Ascending aorta (tissue), 2 donors: Measurements from ENCODE around the gene ELF1. TPM values are rescaled to one million over a fixed set of nuclear protein-coding genes. Genes with fewer than 3 reads are reported as not detected.
A peak's percentile ranks its signal among the peaks of the same experiment; 100 is the strongest.

Experiments used
- DNase-seq, 2 donors: peaks; one replicate each; pipeline ENCODE4 v3.0.0-alpha.2; 2019; ENCODE audit warnings: low spot score in 2 of 2
- H3K27ac ChIP-seq, 2 donors: fragments of 200-600 bp; sonication (generic); one replicate each; pipeline ENCODE4 v1.5.1; 2016 to 2017; ENCODE audit warnings: mild to moderate bottlenecking in 1 of 2
- H3K27me3 ChIP-seq: fragments of 200-600 bp; sonication (generic); one replicate; pipeline ENCODE4 v1.5.1; 2017
- H3K36me3 ChIP-seq, 2 donors: fragments of 200-600 bp; sonication (generic); one replicate each; pipeline ENCODE4 v1.5.1; 2016
- H3K4me1 ChIP-seq, 2 donors: fragments of 200-600 bp; sonication (generic); one replicate each; pipeline ENCODE4 v1.5.1; 2016 to 2017; ENCODE audit warnings: mild to moderate bottlenecking in 1 of 2
- H3K4me3 ChIP-seq, 2 donors: fragments of 200-600 bp; sonication (generic); one replicate each; pipeline ENCODE4 v1.5.1; 2016 to 2017; ENCODE audit warnings: mild to moderate bottlenecking in 1 of 2
- H3K9me3 ChIP-seq, 2 donors: fragments of 200-600 bp; sonication (generic); one replicate each; pipeline ENCODE4 v1.5.1; 2016
- CTCF ChIP-seq, 3 experiments: fragments of 200-600 bp in 2 of 3; fragments of 450-650 bp in 1 of 3; sonication (generic) in 2 of 3; IDR thresholded peaks; one replicate each; pipeline ENCODE4 v1.5.1; 2016 to 2019; ENCODE audit warnings: antibody characterized with exemption in 3 of 3, mild to moderate bottlenecking in 1 of 3, moderate library complexity in 1 of 3
- intact Hi-C: fragments of 100-400 bp; cut with DNase I; formaldehyde crosslinking; loops from one replicate; pipeline ENCODE4 v1.15.1; 2023
- total RNA-seq: library from RNA; depleted of rRNA; stranded (reverse); fragments of >200 nt; gene quantifications from one replicate; pipeline ENCODE4 v1.1.0, GENCODE V29; 2016

The ELF1 gene
- total RNA-seq, 1 donor from 2014 or later: 105 TPM

- DNase-seq: no peak
- H3K27me3 ChIP-seq: no peaks in the 10 kb centered on the region
- no peaks in the 10 kb centered on the region for H3K36me3 ChIP-seq
- no peak for TF ChIP-seq CTCF (IDR thresholded peaks at IDR 0.05)
- H3K4me1 ChIP-seq: no peaks in the 10 kb centered on the region
- H3K4me3 ChIP-seq: no peak overlapping the region
- intact Hi-C loops: no loop called here
- H3K9me3 ChIP-seq: no peaks in the 10 kb centered on the region
- no peak overlapping the region for H3K27ac ChIP-seq
These were observed 6.4 kb upstream of the ELF1 start for GRCh38 chr13:41025518-41025917.

GRCh38 chr13:41019578-41020347 is 647 bp upstream of the ELF1 start:
- DNase-seq: no peak
- peak overlapping the region in 1 of 2 donors; percentile 5 for H3K27ac ChIP-seq
- no peak for TF ChIP-seq CTCF (IDR thresholded peaks at IDR 0.05)
- H3K4me3 ChIP-seq: no peak overlapping the region
- no peaks in the 10 kb centered on the region for H3K36me3 ChIP-seq
- intact Hi-C loops: no loop called here
- peaks cover 3 to 4% of the 10 kb centered on the region in 2 donors for H3K4me1 ChIP-seq
- no peaks in the 10 kb centered on the region for H3K27me3 ChIP-seq
- no peaks in the 10 kb centered on the region for H3K9me3 ChIP-seq

GRCh38 chr13:41018602-41018948 is 541 bp downstream of the ELF1 start:
- Histone ChIP-seq H3K4me3 (peak overlapping the region; percentile 22 to 26), H3K4me1 (peaks cover 3 to 4% of the 10 kb centered on the region in 2 donors), H3K36me3 (no peaks in the 10 kb centered on the region), H3K27ac (peak overlapping the region; percentile 9 to 55), H3K27me3 (no peaks in the 10 kb centered on the region), H3K9me3 (no peaks in the 10 kb centered on the region)
- no peak for TF ChIP-seq CTCF (IDR thresholded peaks at IDR 0.05)
- intact Hi-C loops: no loop called here
- no peak for DNase-seq

GRCh38 chr13:41017817-41018601 is 1.1 kb downstream of the ELF1 start:
- Histone ChIP-seq H3K36me3 (no peaks in the 10 kb centered on the region), H3K27ac (peak overlapping the region; percentile 9 to 55), H3K9me3 (no peaks in the 10 kb centered on the region), H3K4me1 (peaks cover 3 to 4% of the 10 kb centered on the region in 2 donors), H3K4me3 (peak overlapping the region; percentile 22 to 26), H3K27me3 (no peaks in the 10 kb centered on the region)
- intact Hi-C loops: no loop called here
- no peak for DNase-seq
- TF ChIP-seq CTCF (IDR thresholded peaks at IDR 0.05): no peak

GRCh38 chr13:41017159-41017558 is 2.0 kb downstream of the ELF1 start:
- no peaks in the 10 kb centered on the region for H3K27me3 ChIP-seq
- no peaks in the 10 kb centered on the region for H3K9me3 ChIP-seq
- intact Hi-C loops: no loop called here
- TF ChIP-seq CTCF (IDR thresholded peaks at IDR 0.05): no peak
- H3K4me3 ChIP-seq: peak overlapping the region in 1 of 2 donors; percentile 26
- no peaks in the 10 kb centered on the region for H3K36me3 ChIP-seq
- H3K4me1 ChIP-seq: peaks cover 3 to 4% of the 10 kb centered on the region in 2 donors
- no peak for DNase-seq
- peak overlapping the region in 1 of 2 donors; percentile 55 for H3K27ac ChIP-seq
